GM23338 (cell line): ENCODE measurements around the gene RABEPK. TPM values are rescaled to one million over a fixed set of nuclear protein-coding genes. Genes with fewer than 3 reads are reported as not detected.

Experiments
- ATAC-seq: fragments of 200-7000 bp; cut with Tn5 transposase; 3 replicates; pipeline ENCODE4 v1.9.1; 2020
- DNase-seq: peaks from one replicate; pipeline ENCODE4 v3.0.0-alpha.2; 2015; ENCODE audit warnings: low spot score
- H2AFZ ChIP-seq: fragments of 200-600 bp; sonication (generic); 2 replicates; pipeline ENCODE4 v1.8.0; 2016; ENCODE audit warnings: antibody characterized with exemption, mild to moderate bottlenecking, moderate library complexity
- H3F3A ChIP-seq: fragments of 200-600 bp; sonication (generic); replicated peaks from 2 replicates; pipeline ENCODE4 v1.8.0; 2017; ENCODE audit warnings: antibody characterized with exemption, mixed run types, low read depth
- H3K27ac ChIP-seq: fragments of 200-600 bp; sonication (generic); 2 replicates; pipeline ENCODE4 v1.6.1; 2016; ENCODE audit warnings: low read depth
- H3K27me3 ChIP-seq: fragments of 200-600 bp; sonication (generic); 2 replicates; pipeline ENCODE4 v1.8.0; 2016; ENCODE audit warnings: mild to moderate bottlenecking, mixed run types, moderate library complexity; ENCODE audit not compliant: insufficient read depth
- H3K36me3 ChIP-seq: fragments of 200-600 bp; sonication (generic); 2 replicates; pipeline ENCODE4 v1.8.0; 2016; ENCODE audit warnings: mild to moderate bottlenecking; ENCODE audit not compliant: insufficient read depth
- H3K4me1 ChIP-seq: fragments of 200-600 bp; sonication (generic); 2 replicates; pipeline ENCODE4 v1.8.0; 2016; ENCODE audit warnings: mild to moderate bottlenecking, moderate library complexity; ENCODE audit not compliant: insufficient read depth
- H3K4me2 ChIP-seq: fragments of 200-600 bp; sonication (generic); 2 replicates; pipeline ENCODE4 v1.7.1; 2017; ENCODE audit warnings: mixed run types
- H3K4me3 ChIP-seq: fragments of 200-600 bp; sonication (generic); 2 replicates; pipeline ENCODE4 v1.6.1; 2016; ENCODE audit warnings: mixed run types
- H3K79me2 ChIP-seq: fragments of 200-600 bp; sonication (generic); replicated peaks from 2 replicates; pipeline ENCODE4 v1.8.0; 2017; ENCODE audit warnings: mild to moderate bottlenecking; ENCODE audit not compliant: insufficient read depth
- H3K9me2 ChIP-seq: fragments of 200-600 bp; sonication (generic); 2 replicates; pipeline ENCODE4 v1.8.0; 2017; ENCODE audit not compliant: insufficient read depth
- H4K20me1 ChIP-seq: fragments of 200-600 bp; sonication (generic); replicated peaks from 2 replicates; pipeline ENCODE4 v1.8.0; 2017; ENCODE audit warnings: mild to moderate bottlenecking; ENCODE audit not compliant: insufficient read depth
- H3K27ac Mint-ChIP-seq: 2 replicates; pipeline ENCODE4 v1.8.0; 2020; ENCODE audit warnings: inconsistent platforms, mild to moderate bottlenecking, moderate library complexity, mixed read lengths
- H3K27me3 Mint-ChIP-seq: 3 replicates; pipeline ENCODE4 v1.8.0; 2022; ENCODE audit warnings: low read depth, mild to moderate bottlenecking, moderate library complexity, mixed read lengths, inconsistent platforms; ENCODE audit not compliant: insufficient read depth, poor library complexity
- H3K36me3 Mint-ChIP-seq: 3 replicates; pipeline ENCODE4 v1.8.0; 2021; ENCODE audit warnings: low read depth, mild to moderate bottlenecking, inconsistent platforms, moderate library complexity, mixed read lengths
- H3K4me1 Mint-ChIP-seq: 3 replicates; pipeline ENCODE4 v1.8.0; 2020; ENCODE audit warnings: mild to moderate bottlenecking, inconsistent platforms, mixed read lengths
- H3K4me3 Mint-ChIP-seq: 3 replicates; pipeline ENCODE4 v1.8.0; 2021; ENCODE audit warnings: moderate library complexity, mild to moderate bottlenecking, inconsistent platforms, mixed read lengths
- H3K9me3 Mint-ChIP-seq: 3 replicates; pipeline ENCODE4 v1.8.0; 2020; ENCODE audit warnings: moderate library complexity, mild to moderate bottlenecking, inconsistent platforms, mixed read lengths
- CREB1 ChIP-seq: fragments of 250-450 bp; sonication (Bioruptor Pico); IDR thresholded peaks from 2 replicates; pipeline ENCODE4 v1.5.0; 2020; ENCODE audit warnings: low read depth, mild to moderate bottlenecking, moderate library complexity
- EZH2 ChIP-seq: fragments of 200-600 bp; sonication (generic); IDR thresholded peaks from one replicate; pipeline ENCODE4 v1.8.0; 2017; ENCODE audit warnings: antibody characterized with exemption, mild to moderate bottlenecking, low read depth; ENCODE audit not compliant: unreplicated experiment
- EZH2phosphoT487 ChIP-seq: fragments of 200-600 bp; sonication (generic); IDR thresholded peaks from one replicate; pipeline ENCODE4 v1.8.1; 2018; ENCODE audit warnings: antibody characterized with exemption; ENCODE audit not compliant: unreplicated experiment
- REST ChIP-seq: IDR thresholded peaks from one replicate; pipeline ENCODE4 v1.6.1; 2018; ENCODE audit warnings: antibody characterized with exemption; ENCODE audit not compliant: unreplicated experiment
- STAT1 ChIP-seq: IDR thresholded peaks from one replicate; pipeline ENCODE4 v1.6.1; 2016; ENCODE audit warnings: antibody characterized with exemption; ENCODE audit not compliant: unreplicated experiment
- polyA plus RNA-seq: library from polyadenylated mRNA; unstranded; fragments of >200 nt; fragmentation: Nextera tagmentation; extraction: Ambion mirVana; gene quantifications from 2 replicates; pipeline ENCODE4 v1.2.1, GENCODE V29; 2016
- total RNA-seq: library from RNA; depleted of rRNA; stranded (reverse); fragments of >200 nt; shearing (Covaris generic); gene quantifications from 2 replicates; pipeline ENCODE4 v1.2.3, GENCODE V29; 2014
- TF ChIP-seq, protein P1 (sequence below), 2 experiments: fragments of 200-600 bp in 1 of 2; sonication (generic) in 1 of 2; conservative IDR thresholded peaks; 2 replicates each; pipeline versions ENCODE4 v1.5.1 to v1.6.1; 2016 to 2017; ENCODE audit warnings: antibody characterized with exemption in 2 of 2, low read depth in 2 of 2, mild to moderate bottlenecking in 2 of 2, moderate library complexity in 1 of 2

RABEPK gene
- total and polyA plus RNA-seq, 2 experiments from 2014 or later = 25.8 to 32.7 TPM

- TF ChIP-seq, protein P1, sequence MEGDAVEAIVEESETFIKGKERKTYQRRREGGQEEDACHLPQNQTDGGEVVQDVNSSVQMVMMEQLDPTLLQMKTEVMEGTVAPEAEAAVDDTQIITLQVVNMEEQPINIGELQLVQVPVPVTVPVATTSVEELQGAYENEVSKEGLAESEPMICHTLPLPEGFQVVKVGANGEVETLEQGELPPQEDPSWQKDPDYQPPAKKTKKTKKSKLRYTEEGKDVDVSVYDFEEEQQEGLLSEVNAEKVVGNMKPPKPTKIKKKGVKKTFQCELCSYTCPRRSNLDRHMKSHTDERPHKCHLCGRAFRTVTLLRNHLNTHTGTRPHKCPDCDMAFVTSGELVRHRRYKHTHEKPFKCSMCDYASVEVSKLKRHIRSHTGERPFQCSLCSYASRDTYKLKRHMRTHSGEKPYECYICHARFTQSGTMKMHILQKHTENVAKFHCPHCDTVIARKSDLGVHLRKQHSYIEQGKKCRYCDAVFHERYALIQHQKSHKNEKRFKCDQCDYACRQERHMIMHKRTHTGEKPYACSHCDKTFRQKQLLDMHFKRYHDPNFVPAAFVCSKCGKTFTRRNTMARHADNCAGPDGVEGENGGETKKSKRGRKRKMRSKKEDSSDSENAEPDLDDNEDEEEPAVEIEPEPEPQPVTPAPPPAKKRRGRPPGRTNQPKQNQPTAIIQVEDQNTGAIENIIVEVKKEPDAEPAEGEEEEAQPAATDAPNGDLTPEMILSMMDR (conservative IDR thresholded peaks at IDR 0.05; ENCODE audit: low read depth in 2 of 2) = no peak
- no peak for TF ChIP-seq REST
- TF ChIP-seq CREB1 = no peak
Observed at GRCh38 chr9:125254231-125254630, 53.9 kb downstream of the RABEPK start (continued).

DNA sequence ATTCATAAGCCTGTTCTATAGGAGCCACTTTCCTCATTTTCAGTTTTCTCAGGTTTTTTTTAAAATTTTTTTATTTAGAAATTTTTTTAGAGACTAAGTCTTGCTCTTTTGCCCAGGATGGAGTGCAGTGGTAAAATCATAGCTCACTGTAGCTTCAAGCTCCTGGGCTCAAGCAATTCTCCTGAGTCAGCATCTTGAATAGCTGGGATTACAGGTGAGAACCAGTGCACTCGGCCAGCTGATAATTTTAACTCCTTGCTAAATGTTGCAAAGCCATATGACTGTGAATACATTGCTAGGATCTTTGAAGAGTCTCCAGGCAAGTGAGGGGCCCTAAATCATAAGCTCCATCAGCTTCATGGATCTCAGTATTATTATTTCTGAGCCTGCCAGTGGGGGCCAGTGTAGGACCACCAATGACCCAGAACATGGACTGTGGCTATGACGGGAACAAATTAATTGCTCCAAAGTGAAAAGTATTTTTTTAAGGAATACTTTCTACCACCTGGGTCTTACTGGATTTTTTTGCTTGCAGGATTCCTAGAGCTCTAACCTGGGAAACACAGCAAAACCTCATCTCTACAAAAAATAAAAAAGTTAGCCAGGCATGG is 55.5 kb downstream of the RABEPK start:
- Histone ChIP-seq H4K20me1 (no peaks in the 10 kb centered on the region), H3K4me3 (no peak overlapping the region), H3K4me2 (no peak overlapping the region), H3K36me3 (no peaks in the 10 kb centered on the region), H3K27me3 (no peaks in the 10 kb centered on the region), H3F3A (0 out of 2 replicates have a peak, but pooled peaks cover 2% of the 10 kb centered on the region), H3K9me2 (peaks cover 3% of the 10 kb centered on the region; the same call in 1 of the 2 replicates), H3K27ac (no peak overlapping the region), H3K79me2 (no peaks in the 10 kb centered on the region), H3K4me1 (no peaks in the 10 kb centered on the region), H2AFZ (no peak overlapping the region)
- H3K4me1 Mint-ChIP-seq = no peaks in the 10 kb centered on the region
- peak; percentile 83 for ATAC-seq
- no peaks in the 10 kb centered on the region for H3K9me3 Mint-ChIP-seq
- H3K27ac Mint-ChIP-seq = no peak overlapping the region
- DNase-seq = peak; percentile 46
- TF ChIP-seq, protein P1 (conservative IDR thresholded peaks at IDR 0.05; ENCODE audit: low read depth in 2 of 2) = peak; percentile 63 to 76
- no peak for TF ChIP-seq EZH2phosphoT487
- TF ChIP-seq STAT1 = no peak
- no peak for TF ChIP-seq EZH2
- H3K27me3 Mint-ChIP-seq = peaks cover 8% of the 10 kb centered on the region
- H3K36me3 Mint-ChIP-seq = no peaks in the 10 kb centered on the region; the same call in 2 of the 3 replicates
- no peak overlapping the region for H3K4me3 Mint-ChIP-seq
